WTC11 (cell line): ENCODE results near the gene AKT2. TPM values are rescaled to one million over a fixed set of nuclear protein-coding genes. Genes with fewer than 3 reads are reported as not detected.

Experiments
- microRNA-seq: library from miRNA; unstranded; fragments of <30 nt; microRNA quantifications from one replicate; pipeline ENCODE4 v1.2.0, GENCODE V29; 2022; ENCODE audit warnings: borderline number of aligned reads
- total RNA-seq: library from RNA; stranded (reverse); gene quantifications from 3 replicates; pipeline ENCODE4 v1.2.3, GENCODE V29; 2021

AKT2 gene
- total RNA-seq, 1 experiment from 2014 or later: 156 TPM

Small RNA genes within 50 kb of the gene (microRNA-seq; reads per million reads assigned to microRNA genes)
- 19.2 reads per million, percentile 38 among the genes with 10 or more reads in this experiment for gene MIR641

Other genes with a start within 250 kb of the AKT2 start
- gene ZNF780B, start 229.1 kb downstream of the AKT2 start, total RNA-seq: 21.1 to 23.7 TPM (median 22.9 TPM) in 3 replicates
- 14.5 to 20.5 TPM (median 15.9 TPM) in 3 replicates for gene ZNF780A, start 194.4 kb downstream of the AKT2 start, total RNA-seq
- 23.5 to 25.5 TPM (median 24.4 TPM) in 3 replicates for gene MAP3K10, start 93.9 kb downstream of the AKT2 start, total RNA-seq
- gene TTC9B, start 67.0 kb downstream of the AKT2 start, total RNA-seq: 0.23 TPM in 1 of 3 replicates, not detected in the others
- 0.83 to 2.4 TPM (median 1.9 TPM) in 3 replicates for gene CCNP, start 58.7 kb downstream of the AKT2 start, total RNA-seq
- 14.7 to 17.2 TPM (median 15.6 TPM) in 3 replicates for gene C19orf47, start 63.1 kb upstream of the AKT2 start, total RNA-seq
- 190 to 200 TPM (median 193 TPM) in 3 replicates for gene PLD3, start 63.4 kb upstream of the AKT2 start, total RNA-seq
- gene HIPK4, start 104.8 kb upstream of the AKT2 start, total RNA-seq: 0.21 to 0.31 TPM (median 0.25 TPM) in 3 replicates
- gene PRX, start 128.0 kb upstream of the AKT2 start, total RNA-seq: 8.2 to 8.4 TPM (median 8.3 TPM) in 3 replicates
- gene SERTAD1, start 140.6 kb upstream of the AKT2 start, total RNA-seq: 6.8 to 8.6 TPM (median 7.4 TPM) in 3 replicates
- 31.9 to 34.6 TPM (median 33.6 TPM) in 3 replicates for gene SERTAD3, start 159.0 kb upstream of the AKT2 start, total RNA-seq
- 35.1 to 38.5 TPM (median 37.1 TPM) in 3 replicates for gene BLVRB, start 180.4 kb upstream of the AKT2 start, total RNA-seq
- 2.8 to 5.7 TPM (median 3.9 TPM) in 3 replicates for gene SPTBN4, start 181.7 kb upstream of the AKT2 start, total RNA-seq